Central memory CD8-positive, alpha-beta T cell (primary cell): ENCODE data around the gene TCL1B.
A peak's percentile ranks its signal among the peaks of the same experiment; 100 is the strongest.

ENCODE experiments used
- ATAC-seq: fragments of 150-1000 bp; cut with Tn5 transposase; replicated peaks from 2 replicates; pipeline ENCODE4 v1.10.0; 2022; ENCODE audit warnings: mild to moderate bottlenecking, moderate FRiP score, moderate number of reproducible peaks; ENCODE audit not compliant: poor library complexity, severe bottlenecking; ENCODE audit errors: extremely low read depth
- DNase-seq, 2 donors: peaks; one replicate each; pipeline ENCODE4 v3.0.0; 2021; ENCODE audit warnings: low spot score in 2 of 2
- H3K27ac Mint-ChIP-seq: one replicate; pipeline ENCODE4 v1.8.0; 2022; ENCODE audit warnings: low read depth, mild to moderate bottlenecking, moderate library complexity, mixed read lengths
- H3K27me3 Mint-ChIP-seq: one replicate; pipeline ENCODE4 v1.8.0; 2022; ENCODE audit warnings: mixed read lengths
- H3K36me3 Mint-ChIP-seq: one replicate; pipeline ENCODE4 v1.8.0; 2022; ENCODE audit warnings: mild to moderate bottlenecking, moderate library complexity, mixed read lengths; ENCODE audit not compliant: insufficient read depth
- H3K4me1 Mint-ChIP-seq: one replicate; pipeline ENCODE4 v1.8.0; 2022; ENCODE audit warnings: mixed read lengths
- H3K4me3 Mint-ChIP-seq: one replicate; pipeline ENCODE4 v1.8.0; 2022; ENCODE audit warnings: mild to moderate bottlenecking, moderate library complexity, mixed read lengths
- H3K9me3 Mint-ChIP-seq: one replicate; pipeline ENCODE4 v1.8.0; 2022; ENCODE audit warnings: mixed read lengths

The TCL1B gene

GRCh38 chr14:95697764-95698163, 11.5 kb downstream of the TCL1B start:
- Mint-ChIP-seq H3K36me3 (peaks cover 1% of the 10 kb centered on the region), H3K4me1 (no peaks in the 10 kb centered on the region), H3K27ac (no peak overlapping the region), H3K27me3 (peaks cover 83% of the 10 kb centered on the region), H3K9me3 (no peaks in the 10 kb centered on the region), H3K4me3 (no peak overlapping the region)
- DNase-seq (no peak), ATAC-seq (no peak)

- no peak overlapping the region for H3K27ac Mint-ChIP-seq
- DNase-seq, result no peak
- peaks cover 1% of the 10 kb centered on the region for H3K36me3 Mint-ChIP-seq
- no peak for ATAC-seq
- H3K9me3 Mint-ChIP-seq, result no peaks in the 10 kb centered on the region
- peaks cover 83% of the 10 kb centered on the region for H3K27me3 Mint-ChIP-seq
- no peak overlapping the region for H3K4me3 Mint-ChIP-seq
- H3K4me1 Mint-ChIP-seq, result no peaks in the 10 kb centered on the region
Observed at GRCh38 chr14:95698287-95698686, 12.1 kb downstream of the TCL1B start.

GRCh38 chr14:95699412-95699811, 13.2 kb downstream of the TCL1B start:
- DNase-seq, result no peak
- H3K27ac Mint-ChIP-seq, result no peak overlapping the region

GRCh38 chr14:95700221-95700976, 14.2 kb downstream of the TCL1B start:
- Mint-ChIP-seq H3K27me3 (peaks cover 93% of the 10 kb centered on the region), H3K27ac (no peak overlapping the region)

More at GRCh38 chr14:95699412-95699811, 13.2 kb downstream of the TCL1B start:
- Mint-ChIP-seq H3K4me3 (no peak overlapping the region), H3K9me3 (no peaks in the 10 kb centered on the region), H3K4me1 (no peaks in the 10 kb centered on the region), H3K36me3 (peaks cover 1% of the 10 kb centered on the region), H3K27me3 (peaks cover 87% of the 10 kb centered on the region)
- no peak for ATAC-seq

GRCh38 chr14:95701846-95702221, 15.6 kb downstream of the TCL1B start:
- H3K9me3 Mint-ChIP-seq, result no peaks in the 10 kb centered on the region
- no peak overlapping the region for H3K27ac Mint-ChIP-seq
- ATAC-seq (no peak), DNase-seq (no peak)
- no peak overlapping the region for H3K4me3 Mint-ChIP-seq
- H3K27me3 Mint-ChIP-seq, result peaks cover 94% of the 10 kb centered on the region
- peaks cover 1% of the 10 kb centered on the region for H3K36me3 Mint-ChIP-seq
- H3K4me1 Mint-ChIP-seq, result no peaks in the 10 kb centered on the region

More at GRCh38 chr14:95700221-95700976, 14.2 kb downstream of the TCL1B start:
- DNase-seq (no peak), ATAC-seq (no peak)
- peaks cover 1% of the 10 kb centered on the region for H3K36me3 Mint-ChIP-seq
- no peak overlapping the region for H3K4me3 Mint-ChIP-seq
- H3K9me3 Mint-ChIP-seq, result no peaks in the 10 kb centered on the region
- H3K4me1 Mint-ChIP-seq, result no peaks in the 10 kb centered on the region

- no peak overlapping the region for H3K27ac Mint-ChIP-seq
- no peak overlapping the region for H3K4me3 Mint-ChIP-seq
- ATAC-seq (no peak), DNase-seq (no peak)
- no peaks in the 10 kb centered on the region for H3K9me3 Mint-ChIP-seq
- H3K27me3 Mint-ChIP-seq, result peaks cover 84% of the 10 kb centered on the region
- H3K4me1 Mint-ChIP-seq, result no peaks in the 10 kb centered on the region
- peaks cover 1% of the 10 kb centered on the region for H3K36me3 Mint-ChIP-seq
Observed at GRCh38 chr14:95703341-95703740, 17.1 kb downstream of the TCL1B start.

- H3K4me3 Mint-ChIP-seq, result no peak overlapping the region
- no peak for DNase-seq
- no peak overlapping the region for H3K27ac Mint-ChIP-seq
Observed at GRCh38 chr14:95703805-95704204, 17.6 kb downstream of the TCL1B start.

GRCh38 chr14:95705518-95705917, 19.3 kb downstream of the TCL1B start:
- Mint-ChIP-seq H3K4me3 (no peak overlapping the region), H3K4me1 (no peaks in the 10 kb centered on the region), H3K27me3 (peaks cover 77% of the 10 kb centered on the region), H3K36me3 (peaks cover 2% of the 10 kb centered on the region), H3K27ac (no peak overlapping the region), H3K9me3 (no peaks in the 10 kb centered on the region)
- ATAC-seq, result no peak
- DNase-seq, result no peak

More at GRCh38 chr14:95703805-95704204, 17.6 kb downstream of the TCL1B start:
- no peaks in the 10 kb centered on the region for H3K9me3 Mint-ChIP-seq
- ATAC-seq, result no peak
- H3K27me3 Mint-ChIP-seq, result peaks cover 82% of the 10 kb centered on the region
- H3K36me3 Mint-ChIP-seq, result peaks cover 1% of the 10 kb centered on the region
- no peaks in the 10 kb centered on the region for H3K4me1 Mint-ChIP-seq

GRCh38 chr14:95707327-95707726, 21.1 kb downstream of the TCL1B start:
- no peaks in the 10 kb centered on the region for H3K4me1 Mint-ChIP-seq
- peaks cover 2% of the 10 kb centered on the region for H3K36me3 Mint-ChIP-seq
- H3K27ac Mint-ChIP-seq, result no peak overlapping the region
- DNase-seq (no peak), ATAC-seq (no peak)
- no peaks in the 10 kb centered on the region for H3K9me3 Mint-ChIP-seq
- no peak overlapping the region for H3K4me3 Mint-ChIP-seq
- H3K27me3 Mint-ChIP-seq, result peaks cover 70% of the 10 kb centered on the region

- ATAC-seq (no peak), DNase-seq (no peak)
- Mint-ChIP-seq H3K36me3 (peaks cover 2% of the 10 kb centered on the region), H3K4me1 (no peaks in the 10 kb centered on the region), H3K4me3 (no peak overlapping the region), H3K27me3 (peaks cover 57% of the 10 kb centered on the region), H3K27ac (no peak overlapping the region), H3K9me3 (no peaks in the 10 kb centered on the region)
Observed at GRCh38 chr14:95710106-95710505, 23.9 kb downstream of the TCL1B start.

GRCh38 chr14:95711476-95712176, 25.4 kb downstream of the TCL1B start:
- ATAC-seq, result no peak
- Mint-ChIP-seq H3K36me3 (peaks cover 2% of the 10 kb centered on the region), H3K27ac (no peak overlapping the region), H3K4me3 (no peak overlapping the region), H3K4me1 (no peaks in the 10 kb centered on the region), H3K27me3 (peaks cover 45% of the 10 kb centered on the region), H3K9me3 (no peaks in the 10 kb centered on the region)
- no peak for DNase-seq

- ATAC-seq (no peak), DNase-seq (no peak)
- Mint-ChIP-seq H3K4me1 (no peaks in the 10 kb centered on the region), H3K36me3 (peaks cover 2% of the 10 kb centered on the region), H3K27ac (peak overlapping the region; percentile 15), H3K4me3 (peak overlapping the region; percentile 44), H3K9me3 (no peaks in the 10 kb centered on the region), H3K27me3 (peaks cover 39% of the 10 kb centered on the region)
Observed at GRCh38 chr14:95712398-95712797, 26.2 kb downstream of the TCL1B start.
